Tibial nerve (tissue), 3 donors: ENCODE data around the gene BNIP5.

ENCODE experiments used
- EP300 ChIP-seq, 2 donors: sonication (generic); formaldehyde crosslinking; IDR thresholded peaks; one replicate each; pipeline ENCODE4 v1.6.1; 2017; ENCODE audit warnings: antibody characterized with exemption in 2 of 2, mild to moderate bottlenecking in 1 of 2
- POLR2A ChIP-seq, 2 donors: fragments of 450-650 bp; IDR thresholded peaks; one replicate each; pipeline ENCODE4 v1.6.1; 2017; ENCODE audit warnings: antibody characterized with exemption in 2 of 2, mild to moderate bottlenecking in 2 of 2, moderate library complexity in 2 of 2

GRCh38 chr6:36277946-36278470 lies 58.7 kb downstream of the BNIP5 start:
- no peak for TF ChIP-seq EP300 (IDR thresholded peaks at IDR 0.05)
- TF ChIP-seq POLR2A (IDR thresholded peaks at IDR 0.05) = no peak
